ENCODE results near the gene RIPK1. TPM values are rescaled to one million over a fixed set of nuclear protein-coding genes. Genes with fewer than 3 reads are reported as not detected.

RIPK1 gene
- polyA plus RNA-seq, 1 of the 3 experiments (the other 2 are of a cell fraction): 12.0 TPM

- no peak overlapping the region for H3K9ac ChIP-seq
- TF ChIP-seq SIN3A (IDR thresholded peaks at IDR 0.05; ENCODE audit: borderline replicate concordance, low read depth, low read length) (no peak), FOXJ3 (CRISPR knock-in tag; IDR thresholded peaks at IDR 0.05) (no peak), EP300 (IDR thresholded peaks at IDR 0.05; ENCODE audit: borderline replicate concordance in 1 of 2, low read depth in 1 of 2, low read length in 1 of 2) (no peak), PBX3 (IDR thresholded peaks at IDR 0.05) (no peak), EZH2phosphoT487 (IDR thresholded peaks at IDR 0.05; ENCODE audit: borderline replicate concordance, low read depth) (no peak), RXRA (IDR thresholded peaks at IDR 0.05; ENCODE audit: borderline replicate concordance, low read depth) (no peak), SMC3 (IDR thresholded peaks at IDR 0.05; ENCODE audit: low read depth, low read length) (no peak), JUND (IDR thresholded peaks at IDR 0.05) (no peak), FOSL2 (IDR thresholded peaks at IDR 0.05; ENCODE audit: borderline replicate concordance, low read depth) (no peak), CHD2 (IDR thresholded peaks at IDR 0.05; ENCODE audit: low read length, partially characterized antibody) (no peak), FOXM1 (IDR thresholded peaks at IDR 0.05; ENCODE audit: low read depth) (no peak), TAF1 (IDR thresholded peaks at IDR 0.05; ENCODE audit: borderline replicate concordance, low read depth, low read length) (no peak), USF2 (IDR thresholded peaks at IDR 0.05; ENCODE audit: borderline replicate concordance, low read depth, low read length) (no peak)
- TF ChIP-seq, protein P1, sequence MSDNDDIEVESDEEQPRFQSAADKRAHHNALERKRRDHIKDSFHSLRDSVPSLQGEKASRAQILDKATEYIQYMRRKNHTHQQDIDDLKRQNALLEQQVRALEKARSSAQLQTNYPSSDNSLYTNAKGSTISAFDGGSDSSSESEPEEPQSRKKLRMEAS (IDR thresholded peaks at IDR 0.05; ENCODE audit: low read depth): no peak
- TF ChIP-seq, protein P2, sequence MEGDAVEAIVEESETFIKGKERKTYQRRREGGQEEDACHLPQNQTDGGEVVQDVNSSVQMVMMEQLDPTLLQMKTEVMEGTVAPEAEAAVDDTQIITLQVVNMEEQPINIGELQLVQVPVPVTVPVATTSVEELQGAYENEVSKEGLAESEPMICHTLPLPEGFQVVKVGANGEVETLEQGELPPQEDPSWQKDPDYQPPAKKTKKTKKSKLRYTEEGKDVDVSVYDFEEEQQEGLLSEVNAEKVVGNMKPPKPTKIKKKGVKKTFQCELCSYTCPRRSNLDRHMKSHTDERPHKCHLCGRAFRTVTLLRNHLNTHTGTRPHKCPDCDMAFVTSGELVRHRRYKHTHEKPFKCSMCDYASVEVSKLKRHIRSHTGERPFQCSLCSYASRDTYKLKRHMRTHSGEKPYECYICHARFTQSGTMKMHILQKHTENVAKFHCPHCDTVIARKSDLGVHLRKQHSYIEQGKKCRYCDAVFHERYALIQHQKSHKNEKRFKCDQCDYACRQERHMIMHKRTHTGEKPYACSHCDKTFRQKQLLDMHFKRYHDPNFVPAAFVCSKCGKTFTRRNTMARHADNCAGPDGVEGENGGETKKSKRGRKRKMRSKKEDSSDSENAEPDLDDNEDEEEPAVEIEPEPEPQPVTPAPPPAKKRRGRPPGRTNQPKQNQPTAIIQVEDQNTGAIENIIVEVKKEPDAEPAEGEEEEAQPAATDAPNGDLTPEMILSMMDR (IDR thresholded peaks at IDR 0.05): no peak
- DNase-seq: no peak
- H3K4me1 ChIP-seq (ENCODE audit: control insufficient read depth in 1 of 2, insufficient read depth in 2 of 2, low read depth in 1 of 2, low read length in 1 of 2): no peaks in the 10 kb centered on the region
- H3F3A ChIP-seq (replicated peaks; ENCODE audit: insufficient read depth): no peaks in the 10 kb centered on the region
- 84% methylated on average over 8 of the region's 8 CpGs for WGBS (ENCODE audit: low lambda C conversion rate)
- no peaks in the 10 kb centered on the region for H3K79me2 ChIP-seq (ENCODE audit: insufficient read depth)
- no peaks in the 10 kb centered on the region for H4K20me1 ChIP-seq (ENCODE audit: insufficient read depth)
- no peak overlapping the region for H3K27ac ChIP-seq (ENCODE audit: low read depth in 2 of 2, low read length in 1 of 2)
- ChIA-PET CTCF (no interaction called here), POLR2A (no interaction called here)
- no peaks in the 10 kb centered on the region for H3K27me3 ChIP-seq (ENCODE audit: insufficient read depth)
- peaks cover 21 to 38% of the 10 kb centered on the region in 2 experiments for H3K36me3 ChIP-seq (replicated peaks in 1 of 2; ENCODE audit: control insufficient read depth in 1 of 2, insufficient read depth in 2 of 2, low read length in 1 of 2)
- H3K4me3 ChIP-seq (ENCODE audit: low read depth in 2 of 2, low read length in 1 of 2): no peak overlapping the region
- no peaks in the 10 kb centered on the region for H3K9me2 ChIP-seq
- H2AFZ ChIP-seq (ENCODE audit: low read depth): no peak overlapping the region
- H3K9me3 ChIP-seq: no peaks in the 10 kb centered on the region
- H3K4me2 ChIP-seq: no peak overlapping the region
These were observed 76.3 kb downstream of the RIPK1 start for GRCh38 chr6:3144571-3144970.

Data from SK-N-SH (cell line).